GM23338 (cell line): ENCODE data around the gene TNFRSF6B. TPM values are rescaled to one million over a fixed set of nuclear protein-coding genes. Genes with fewer than 3 reads are reported as not detected.

Source experiments
- ATAC-seq: fragments of 200-7000 bp; cut with Tn5 transposase; 3 replicates; pipeline ENCODE4 v1.9.1; 2020
- DNase-seq: peaks from one replicate; pipeline ENCODE4 v3.0.0-alpha.2; 2015; ENCODE audit warnings: low spot score
- H2AFZ ChIP-seq: fragments of 200-600 bp; sonication (generic); 2 replicates; pipeline ENCODE4 v1.8.0; 2016; ENCODE audit warnings: antibody characterized with exemption, mild to moderate bottlenecking, moderate library complexity
- H3F3A ChIP-seq: fragments of 200-600 bp; sonication (generic); replicated peaks from 2 replicates; pipeline ENCODE4 v1.8.0; 2017; ENCODE audit warnings: antibody characterized with exemption, mixed run types, low read depth
- H3K27ac ChIP-seq: fragments of 200-600 bp; sonication (generic); 2 replicates; pipeline ENCODE4 v1.6.1; 2016; ENCODE audit warnings: low read depth
- H3K27me3 ChIP-seq: fragments of 200-600 bp; sonication (generic); 2 replicates; pipeline ENCODE4 v1.8.0; 2016; ENCODE audit warnings: mild to moderate bottlenecking, mixed run types, moderate library complexity; ENCODE audit not compliant: insufficient read depth
- H3K36me3 ChIP-seq: fragments of 200-600 bp; sonication (generic); 2 replicates; pipeline ENCODE4 v1.8.0; 2016; ENCODE audit warnings: mild to moderate bottlenecking; ENCODE audit not compliant: insufficient read depth
- H3K4me1 ChIP-seq: fragments of 200-600 bp; sonication (generic); 2 replicates; pipeline ENCODE4 v1.8.0; 2016; ENCODE audit warnings: mild to moderate bottlenecking, moderate library complexity; ENCODE audit not compliant: insufficient read depth
- H3K4me2 ChIP-seq: fragments of 200-600 bp; sonication (generic); 2 replicates; pipeline ENCODE4 v1.7.1; 2017; ENCODE audit warnings: mixed run types
- H3K4me3 ChIP-seq: fragments of 200-600 bp; sonication (generic); 2 replicates; pipeline ENCODE4 v1.6.1; 2016; ENCODE audit warnings: mixed run types
- H3K79me2 ChIP-seq: fragments of 200-600 bp; sonication (generic); replicated peaks from 2 replicates; pipeline ENCODE4 v1.8.0; 2017; ENCODE audit warnings: mild to moderate bottlenecking; ENCODE audit not compliant: insufficient read depth
- H3K9me2 ChIP-seq: fragments of 200-600 bp; sonication (generic); 2 replicates; pipeline ENCODE4 v1.8.0; 2017; ENCODE audit not compliant: insufficient read depth
- H4K20me1 ChIP-seq: fragments of 200-600 bp; sonication (generic); replicated peaks from 2 replicates; pipeline ENCODE4 v1.8.0; 2017; ENCODE audit warnings: mild to moderate bottlenecking; ENCODE audit not compliant: insufficient read depth
- H3K27ac Mint-ChIP-seq: 2 replicates; pipeline ENCODE4 v1.8.0; 2020; ENCODE audit warnings: inconsistent platforms, mild to moderate bottlenecking, moderate library complexity, mixed read lengths
- H3K27me3 Mint-ChIP-seq: 3 replicates; pipeline ENCODE4 v1.8.0; 2022; ENCODE audit warnings: low read depth, mild to moderate bottlenecking, moderate library complexity, mixed read lengths, inconsistent platforms; ENCODE audit not compliant: insufficient read depth, poor library complexity
- H3K36me3 Mint-ChIP-seq: 3 replicates; pipeline ENCODE4 v1.8.0; 2021; ENCODE audit warnings: low read depth, mild to moderate bottlenecking, inconsistent platforms, moderate library complexity, mixed read lengths
- H3K4me1 Mint-ChIP-seq: 3 replicates; pipeline ENCODE4 v1.8.0; 2020; ENCODE audit warnings: mild to moderate bottlenecking, inconsistent platforms, mixed read lengths
- H3K4me3 Mint-ChIP-seq: 3 replicates; pipeline ENCODE4 v1.8.0; 2021; ENCODE audit warnings: moderate library complexity, mild to moderate bottlenecking, inconsistent platforms, mixed read lengths
- H3K9me3 Mint-ChIP-seq: 3 replicates; pipeline ENCODE4 v1.8.0; 2020; ENCODE audit warnings: moderate library complexity, mild to moderate bottlenecking, inconsistent platforms, mixed read lengths
- CREB1 ChIP-seq: fragments of 250-450 bp; sonication (Bioruptor Pico); IDR thresholded peaks from 2 replicates; pipeline ENCODE4 v1.5.0; 2020; ENCODE audit warnings: low read depth, mild to moderate bottlenecking, moderate library complexity
- CTCF ChIP-seq, 2 experiments: fragments of 200-600 bp in 1 of 2; sonication (generic) in 1 of 2; conservative IDR thresholded peaks; 2 replicates each; pipeline versions ENCODE4 v1.5.1 to v1.6.1; 2016 to 2017; ENCODE audit warnings: antibody characterized with exemption in 2 of 2, low read depth in 2 of 2, mild to moderate bottlenecking in 2 of 2, moderate library complexity in 1 of 2
- ETS1 ChIP-seq: IDR thresholded peaks from 2 replicates; pipeline ENCODE4 v1.6.1; 2016; ENCODE audit warnings: antibody characterized with exemption
- EZH2phosphoT487 ChIP-seq: fragments of 200-600 bp; sonication (generic); IDR thresholded peaks from one replicate; pipeline ENCODE4 v1.8.1; 2018; ENCODE audit warnings: antibody characterized with exemption; ENCODE audit not compliant: unreplicated experiment
- JUNB ChIP-seq: IDR thresholded peaks from one replicate; pipeline ENCODE4 v1.6.1; 2016; ENCODE audit warnings: antibody characterized with exemption; ENCODE audit not compliant: unreplicated experiment
- NANOG ChIP-seq: IDR thresholded peaks from 2 replicates; pipeline ENCODE4 v1.6.1; 2016; ENCODE audit warnings: antibody characterized with exemption, borderline replicate concordance
- REST ChIP-seq: IDR thresholded peaks from one replicate; pipeline ENCODE4 v1.6.1; 2018; ENCODE audit warnings: antibody characterized with exemption; ENCODE audit not compliant: unreplicated experiment
- ZNF114 ChIP-seq: fragments of 250-450 bp; sonication (Bioruptor Pico); IDR thresholded peaks from 2 replicates; pipeline ENCODE4 v1.5.0; 2020; ENCODE audit warnings: mild to moderate bottlenecking, moderate library complexity
- ZNF462 ChIP-seq: fragments of 250-450 bp; sonication (Bioruptor Pico); IDR thresholded peaks from 2 replicates; pipeline ENCODE4 v1.5.0; 2020; ENCODE audit warnings: mild to moderate bottlenecking, moderate library complexity
- polyA plus RNA-seq: library from polyadenylated mRNA; unstranded; fragments of >200 nt; fragmentation: Nextera tagmentation; extraction: Ambion mirVana; gene quantifications from 2 replicates; pipeline ENCODE4 v1.2.1, GENCODE V29; 2016
- total RNA-seq: library from RNA; depleted of rRNA; stranded (reverse); fragments of >200 nt; shearing (Covaris generic); gene quantifications from 2 replicates; pipeline ENCODE4 v1.2.3, GENCODE V29; 2014

The TNFRSF6B gene
- total and polyA plus RNA-seq, 2 experiments from 2014 or later = 0.28 TPM; not detected in 1

GRCh38 chr20:63693733-63694583 is 2.5 kb upstream of the TNFRSF6B start:
- Histone ChIP-seq H3K4me3 (no peak overlapping the region), H3K36me3 (no peaks in the 10 kb centered on the region), H3K27ac (no peak overlapping the region), H3K9me2 (no peaks in the 10 kb centered on the region), H3F3A (peaks cover 4% of the 10 kb centered on the region; the same call in 1 of the 2 replicates), H2AFZ (no peak overlapping the region), H3K27me3 (no peaks in the 10 kb centered on the region), H4K20me1 (no peaks in the 10 kb centered on the region), H3K4me1 (no peaks in the 10 kb centered on the region), H3K4me2 (no peak overlapping the region), H3K79me2 (no peaks in the 10 kb centered on the region)
- no peak for DNase-seq
- peaks cover 27% of the 10 kb centered on the region for H3K36me3 Mint-ChIP-seq
- ATAC-seq = no peak
- no peak overlapping the region for H3K27ac Mint-ChIP-seq
- no peak overlapping the region for H3K4me3 Mint-ChIP-seq
- TF ChIP-seq ZNF114 (CRISPR knock-in tag) = no peak
- TF ChIP-seq CTCF (conservative IDR thresholded peaks at IDR 0.05; ENCODE audit: low read depth in 2 of 2) = no peak
- TF ChIP-seq NANOG = no peak
- TF ChIP-seq CREB1 (CRISPR knock-in tag) = no peak
- no peak for TF ChIP-seq EZH2phosphoT487
- TF ChIP-seq JUNB = no peak
- TF ChIP-seq ZNF462 (CRISPR knock-in tag) = no peak
- no peak for TF ChIP-seq ETS1
- no peak for TF ChIP-seq REST
- peaks cover 3% of the 10 kb centered on the region; the same call in 2 of the 3 replicates for H3K4me1 Mint-ChIP-seq
- peaks cover 32% of the 10 kb centered on the region for H3K27me3 Mint-ChIP-seq
- peaks cover 14% of the 10 kb centered on the region; the same call in 2 of the 3 replicates for H3K9me3 Mint-ChIP-seq
